ENCODE results near the gene CYB5RL. TPM values are rescaled to one million over a fixed set of nuclear protein-coding genes. Genes with fewer than 3 reads are reported as not detected.

CYB5RL gene
- polyA plus RNA-seq, 1 of the 3 experiments (the other 2 are of a cell fraction), result 3.3 TPM

GRCh38 chr1:54246116-54246721 is 46.4 kb upstream of the CYB5RL start:
- H3K36me3 ChIP-seq (replicated peaks in 1 of 2; ENCODE audit: control insufficient read depth in 1 of 2, insufficient read depth in 2 of 2, low read length in 1 of 2), result peaks cover 0 to 17% of the 10 kb centered on the region in 2 experiments
- H3K9me2 ChIP-seq, result no peaks in the 10 kb centered on the region
- peak overlapping the region in 1 of 2 experiments; percentile 87; a peak in 2 of 4 replicates for H3K27ac ChIP-seq (ENCODE audit: low read depth in 2 of 2, low read length in 1 of 2)
- no peaks in the 10 kb centered on the region for H4K20me1 ChIP-seq (ENCODE audit: insufficient read depth)
- H3K4me2 ChIP-seq, result no peak overlapping the region
- ChIA-PET POLR2A (interaction anchor here (1.0 to 1.3 kb wide), 3 partner anchors 9 to 52 kb away, joined by 3 to 4 read pairs (median 4); no protein-coding TSS in a partner anchor), CTCF (interaction anchor here (1.3 to 1.8 kb wide), 2 partner anchors 26 to 52 kb away, joined by 4 to 5 read pairs; no protein-coding TSS in a partner anchor)
- no peak for DNase-seq
- TF ChIP-seq EZH2phosphoT487 (IDR thresholded peaks at IDR 0.05; ENCODE audit: borderline replicate concordance, low read depth) (no peak), POLR2AphosphoS5 (IDR thresholded peaks at IDR 0.05; ENCODE audit: low read depth, low read length) (no peak), EP300 (IDR thresholded peaks at IDR 0.05; ENCODE audit: borderline replicate concordance in 1 of 2, low read depth in 1 of 2, low read length in 1 of 2) (no peak), YY1 (IDR thresholded peaks at IDR 0.05; ENCODE audit: low read depth) (no peak), NFIC (IDR thresholded peaks at IDR 0.05; ENCODE audit: borderline replicate concordance) (no peak)
- peaks cover 6 to 36% of the 10 kb centered on the region in 2 experiments; a peak in 1 of 4 replicates for H3K4me1 ChIP-seq (ENCODE audit: control insufficient read depth in 1 of 2, insufficient read depth in 2 of 2, low read depth in 1 of 2, low read length in 1 of 2)
- no peaks in the 10 kb centered on the region for H3K79me2 ChIP-seq (ENCODE audit: insufficient read depth)
- H3K27me3 ChIP-seq (ENCODE audit: insufficient read depth), result no peaks in the 10 kb centered on the region
- H3K9ac ChIP-seq, result no peak overlapping the region
- no peaks in the 10 kb centered on the region for H3K9me3 ChIP-seq
- H3K4me3 ChIP-seq (ENCODE audit: low read depth in 2 of 2, low read length in 1 of 2), result no peak overlapping the region
- 95% methylated on average over 8 of the region's 10 CpGs for WGBS (ENCODE audit: low lambda C conversion rate)
- H2AFZ ChIP-seq (ENCODE audit: low read depth), result no peak overlapping the region
- no peaks in the 10 kb centered on the region for H3F3A ChIP-seq (replicated peaks; ENCODE audit: insufficient read depth)

DNA sequence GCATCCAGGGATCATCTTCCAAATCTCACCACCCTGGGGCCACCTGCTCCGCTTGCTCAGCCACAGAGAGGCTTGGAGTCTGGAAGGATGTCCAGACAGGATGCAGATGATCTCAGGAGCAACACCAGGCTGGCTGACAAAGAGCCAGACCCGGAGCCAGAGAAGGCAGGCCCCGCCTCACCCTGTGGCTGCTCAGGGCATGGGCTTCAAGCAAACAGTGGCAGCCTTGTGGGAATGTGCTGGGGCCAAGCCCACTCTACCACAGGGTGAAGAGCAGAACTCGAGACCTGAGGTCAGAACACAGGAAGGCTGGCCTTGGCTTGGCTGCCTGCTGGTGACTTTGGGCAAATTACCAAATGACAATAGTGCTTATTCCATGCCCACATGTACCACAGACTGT is 45.7 kb upstream of the CYB5RL start:
- H3K4me2 ChIP-seq, result no peak overlapping the region
- peak; percentile 60 for DNase-seq
- no peak overlapping the region for H2AFZ ChIP-seq (ENCODE audit: low read depth)
- H3K27ac ChIP-seq (ENCODE audit: low read depth in 2 of 2, low read length in 1 of 2), result peak overlapping the region in 1 of 2 experiments; percentile 87; a peak in 2 of 4 replicates
- no peaks in the 10 kb centered on the region for H3K79me2 ChIP-seq (ENCODE audit: insufficient read depth)
- H3F3A ChIP-seq (replicated peaks; ENCODE audit: insufficient read depth), result no peaks in the 10 kb centered on the region
- no peaks in the 10 kb centered on the region for H3K27me3 ChIP-seq (ENCODE audit: insufficient read depth)
- ChIA-PET CTCF (interaction anchor here (1.8 kb wide), 1 partner anchor 53 kb away, joined by 5 read pairs; no protein-coding TSS in a partner anchor), POLR2A (interaction anchor here (1.0 to 1.2 kb wide), 2 partner anchors 10 to 17 kb away, joined by 3 to 4 read pairs; no protein-coding TSS in a partner anchor)
- no peak overlapping the region for H3K4me3 ChIP-seq (ENCODE audit: low read depth in 2 of 2, low read length in 1 of 2)
- no peaks in the 10 kb centered on the region for H3K9me2 ChIP-seq
- WGBS (ENCODE audit: low lambda C conversion rate), result 40% methylated on average over 1 of the region's 4 CpGs
- no peak for TF ChIP-seq YY1 (IDR thresholded peaks at IDR 0.05; ENCODE audit: low read depth)
- TF ChIP-seq, protein P1, sequence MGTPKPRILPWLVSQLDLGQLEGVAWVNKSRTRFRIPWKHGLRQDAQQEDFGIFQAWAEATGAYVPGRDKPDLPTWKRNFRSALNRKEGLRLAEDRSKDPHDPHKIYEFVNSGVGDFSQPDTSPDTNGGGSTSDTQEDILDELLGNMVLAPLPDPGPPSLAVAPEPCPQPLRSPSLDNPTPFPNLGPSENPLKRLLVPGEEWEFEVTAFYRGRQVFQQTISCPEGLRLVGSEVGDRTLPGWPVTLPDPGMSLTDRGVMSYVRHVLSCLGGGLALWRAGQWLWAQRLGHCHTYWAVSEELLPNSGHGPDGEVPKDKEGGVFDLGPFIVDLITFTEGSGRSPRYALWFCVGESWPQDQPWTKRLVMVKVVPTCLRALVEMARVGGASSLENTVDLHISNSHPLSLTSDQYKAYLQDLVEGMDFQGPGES (IDR thresholded peaks at IDR 0.05; ENCODE audit: low read depth, low read length), result no peak
- TF ChIP-seq CHD2 (IDR thresholded peaks at IDR 0.05; ENCODE audit: low read length, partially characterized antibody), result no peak
- TF ChIP-seq EZH2phosphoT487 (IDR thresholded peaks at IDR 0.05; ENCODE audit: borderline replicate concordance, low read depth), result no peak
- TF ChIP-seq TAF1 (IDR thresholded peaks at IDR 0.05; ENCODE audit: borderline replicate concordance, low read depth, low read length), result no peak
- no peak for TF ChIP-seq RAD21 (IDR thresholded peaks at IDR 0.05; ENCODE audit: low read length)
- no peak for TF ChIP-seq TEAD4 (IDR thresholded peaks at IDR 0.05; ENCODE audit: borderline replicate concordance, insufficient read depth)
- no peak for TF ChIP-seq RCOR1 (IDR thresholded peaks at IDR 0.05; ENCODE audit: low read length)
- peaks cover 0 to 22% of the 10 kb centered on the region in 2 experiments for H3K36me3 ChIP-seq (replicated peaks in 1 of 2; ENCODE audit: control insufficient read depth in 1 of 2, insufficient read depth in 2 of 2, low read length in 1 of 2)
- no peaks in the 10 kb centered on the region for H4K20me1 ChIP-seq (ENCODE audit: insufficient read depth)
- H3K9ac ChIP-seq, result no peak overlapping the region
- peaks cover 6 to 36% of the 10 kb centered on the region in 2 experiments; a peak in 1 of 4 replicates for H3K4me1 ChIP-seq (ENCODE audit: control insufficient read depth in 1 of 2, insufficient read depth in 2 of 2, low read depth in 1 of 2, low read length in 1 of 2)
- no peaks in the 10 kb centered on the region for H3K9me3 ChIP-seq

All from SK-N-SH (cell line).